ENCODE data around the gene DNAH8.
"Not testable (repeated sequence)": the region's sequence is repeated elsewhere in the genome, so short reads cannot be mapped to it uniquely, and the experiment has no call there.

DNAH8 gene

GRCh38 chr6:38910207-38910606 lies 195.1 kb downstream of the DNAH8 start:
- no peak overlapping the region for H3K23ac ChIP-seq (ENCODE audit: low read length)
- no peaks in the 10 kb centered on the region for H3K79me1 ChIP-seq (ENCODE audit: low read length)
- no peak overlapping the region for H4K12ac ChIP-seq (ENCODE audit: low read depth, low read length)
- H3K9ac ChIP-seq (ENCODE audit: low read length) = no peak overlapping the region
- no peak overlapping the region for H3K4me2 ChIP-seq (ENCODE audit: low read length)
- no peaks in the 10 kb centered on the region for H3K27me3 ChIP-seq (ENCODE audit: insufficient read depth, low read length)
- H3K9me3 ChIP-seq (ENCODE audit: insufficient read depth, low read depth, low read length) = no peaks in the 10 kb centered on the region
- H4K8ac ChIP-seq (ENCODE audit: low read depth, low read length) = no peak overlapping the region
- DNase-seq = no peak
- H3K79me2 ChIP-seq (ENCODE audit: control insufficient read depth, insufficient read depth, low read length, poor library complexity) = no peaks in the 10 kb centered on the region
- no peak overlapping the region for H3K4ac ChIP-seq (ENCODE audit: low read depth, low read length)
- no peak overlapping the region for H3K4me3 ChIP-seq (ENCODE audit: low read depth, low read length)
- no peak overlapping the region for H4K91ac ChIP-seq (ENCODE audit: low read depth, low read length)
- no peaks in the 10 kb centered on the region for H3K36me3 ChIP-seq (ENCODE audit: control insufficient read depth in 1 of 2, insufficient read depth in 2 of 2, low read length in 2 of 2)
- H2AK5ac ChIP-seq (ENCODE audit: low read length) = no peak overlapping the region
- H2BK12ac ChIP-seq (ENCODE audit: low read length) = no peak overlapping the region
- no peak overlapping the region for H2AFZ ChIP-seq (ENCODE audit: insufficient read depth, low read length, poor library complexity)
- no peak overlapping the region for H3K18ac ChIP-seq (ENCODE audit: low read length)
- H3K27ac ChIP-seq (ENCODE audit: low read depth, low read length) = no peak overlapping the region
- no peak overlapping the region for H3K14ac ChIP-seq (ENCODE audit: low read length)
- H2BK5ac ChIP-seq (ENCODE audit: low read depth, low read length, poor library complexity) = no peak overlapping the region
- no CpG with 5 or more reads among the region's 3 CpGs for WGBS (ENCODE audit: extremely low coverage, insufficient coverage, insufficient read length)
- no peaks in the 10 kb centered on the region for H3K4me1 ChIP-seq (ENCODE audit: control insufficient read depth in 1 of 2, insufficient read depth in 2 of 2, low read length in 2 of 2)
- H2BK120ac ChIP-seq (ENCODE audit: insufficient read depth, low read length, poor library complexity) = no peak overlapping the region

GRCh38 chr6:38912378-38912777 lies 197.3 kb downstream of the DNAH8 start:
- no peak overlapping the region for H2BK120ac ChIP-seq (ENCODE audit: insufficient read depth, low read length, poor library complexity)
- no peak overlapping the region for H2AK5ac ChIP-seq (ENCODE audit: low read length)
- H3K9me3 ChIP-seq (ENCODE audit: insufficient read depth, low read depth, low read length) = no peaks in the 10 kb centered on the region
- H3K23ac ChIP-seq (ENCODE audit: low read length) = no peak overlapping the region
- no peaks in the 10 kb centered on the region for H3K79me1 ChIP-seq (ENCODE audit: low read length)
- no peaks in the 10 kb centered on the region for H3K79me2 ChIP-seq (ENCODE audit: control insufficient read depth, insufficient read depth, low read length, poor library complexity)
- H3K4me2 ChIP-seq (ENCODE audit: low read length) = no peak overlapping the region
- no CpG with 5 or more reads among the region's 2 CpGs for WGBS (ENCODE audit: extremely low coverage, insufficient coverage, insufficient read length)
- H4K91ac ChIP-seq (ENCODE audit: low read depth, low read length) = no peak overlapping the region
- no peak overlapping the region for H3K14ac ChIP-seq (ENCODE audit: low read length)
- H3K27ac ChIP-seq (ENCODE audit: low read depth, low read length) = no peak overlapping the region
- H3K18ac ChIP-seq (ENCODE audit: low read length) = no peak overlapping the region
- no peaks in the 10 kb centered on the region for H3K36me3 ChIP-seq (ENCODE audit: control insufficient read depth in 1 of 2, insufficient read depth in 2 of 2, low read length in 2 of 2)
- H2BK5ac ChIP-seq (ENCODE audit: low read depth, low read length, poor library complexity) = no peak overlapping the region
- no peak overlapping the region for H4K12ac ChIP-seq (ENCODE audit: low read depth, low read length)
- no peak overlapping the region for H2BK12ac ChIP-seq (ENCODE audit: low read length)
- no peak overlapping the region for H4K8ac ChIP-seq (ENCODE audit: low read depth, low read length)
- H3K27me3 ChIP-seq (ENCODE audit: insufficient read depth, low read length) = no peaks in the 10 kb centered on the region
- H3K4ac ChIP-seq (ENCODE audit: low read depth, low read length) = no peak overlapping the region
- no peaks in the 10 kb centered on the region for H3K4me1 ChIP-seq (ENCODE audit: control insufficient read depth in 1 of 2, insufficient read depth in 2 of 2, low read length in 2 of 2)
- DNase-seq = no peak
- H3K9ac ChIP-seq (ENCODE audit: low read length) = no peak overlapping the region
- H2AFZ ChIP-seq (ENCODE audit: insufficient read depth, low read length, poor library complexity) = no peak overlapping the region
- no peak overlapping the region for H3K4me3 ChIP-seq (ENCODE audit: low read depth, low read length)

- no CpG with 5 or more reads among the region's 2 CpGs for WGBS (ENCODE audit: extremely low coverage, insufficient coverage, insufficient read length)
- Histone ChIP-seq H3K27ac (ENCODE audit: low read depth, low read length) (no peak overlapping the region), H3K4me2 (ENCODE audit: low read length) (no peak overlapping the region), H3K18ac (ENCODE audit: low read length) (no peak overlapping the region), H3K4ac (ENCODE audit: low read depth, low read length) (no peak overlapping the region), H3K36me3 (ENCODE audit: control insufficient read depth in 1 of 2, insufficient read depth in 2 of 2, low read length in 2 of 2) (no peaks in the 10 kb centered on the region), H3K4me3 (ENCODE audit: low read depth, low read length) (no peak overlapping the region), H3K9me3 (ENCODE audit: insufficient read depth, low read depth, low read length) (no peaks in the 10 kb centered on the region), H3K14ac (ENCODE audit: low read length) (no peak overlapping the region), H3K27me3 (ENCODE audit: insufficient read depth, low read length) (no peaks in the 10 kb centered on the region), H3K4me1 (ENCODE audit: control insufficient read depth in 1 of 2, insufficient read depth in 2 of 2, low read length in 2 of 2) (no peaks in the 10 kb centered on the region), H3K23ac (ENCODE audit: low read length) (no peak overlapping the region), H3K79me1 (ENCODE audit: low read length) (no peaks in the 10 kb centered on the region), H2BK120ac (ENCODE audit: insufficient read depth, low read length, poor library complexity) (no peak overlapping the region), H4K8ac (ENCODE audit: low read depth, low read length) (no peak overlapping the region), H2AK5ac (ENCODE audit: low read length) (no peak overlapping the region), H2BK5ac (ENCODE audit: low read depth, low read length, poor library complexity) (no peak overlapping the region), H4K12ac (ENCODE audit: low read depth, low read length) (no peak overlapping the region), H3K9ac (ENCODE audit: low read length) (no peak overlapping the region), H2AFZ (ENCODE audit: insufficient read depth, low read length, poor library complexity) (no peak overlapping the region), H3K79me2 (ENCODE audit: control insufficient read depth, insufficient read depth, low read length, poor library complexity) (no peaks in the 10 kb centered on the region), H2BK12ac (ENCODE audit: low read length) (no peak overlapping the region), H4K91ac (ENCODE audit: low read depth, low read length) (no peak overlapping the region)
- DNase-seq = no peak
Observed at GRCh38 chr6:38915205-38915925, 200.3 kb downstream of the DNAH8 start.

- H2BK5ac ChIP-seq (ENCODE audit: low read depth, low read length, poor library complexity); DNase-seq: not testable (repeated sequence)
- no CpG with 5 or more reads among the region's 8 CpGs for WGBS (ENCODE audit: extremely low coverage, insufficient coverage, insufficient read length)
Observed at GRCh38 chr6:38921540-38921939, 206.4 kb downstream of the DNAH8 start.

More at GRCh38 chr6:38921540-38921939, 206.4 kb downstream of the DNAH8 start:
- H2AFZ ChIP-seq (ENCODE audit: insufficient read depth, low read length, poor library complexity); H3K27ac ChIP-seq (ENCODE audit: low read depth, low read length); H3K79me2 ChIP-seq (ENCODE audit: control insufficient read depth, insufficient read depth, low read length, poor library complexity); H3K27me3 ChIP-seq (ENCODE audit: insufficient read depth, low read length); H3K14ac ChIP-seq (ENCODE audit: low read length); H3K4me2 ChIP-seq (ENCODE audit: low read length); H2AK5ac ChIP-seq (ENCODE audit: low read length); H3K9ac ChIP-seq (ENCODE audit: low read length); H4K12ac ChIP-seq (ENCODE audit: low read depth, low read length); H4K91ac ChIP-seq (ENCODE audit: low read depth, low read length); H3K4me1 ChIP-seq (ENCODE audit: control insufficient read depth in 1 of 2, insufficient read depth in 2 of 2, low read length in 2 of 2); H4K8ac ChIP-seq (ENCODE audit: low read depth, low read length); H3K36me3 ChIP-seq (ENCODE audit: control insufficient read depth in 1 of 2, insufficient read depth in 2 of 2, low read length in 2 of 2); H3K4me3 ChIP-seq (ENCODE audit: low read depth, low read length); H3K18ac ChIP-seq (ENCODE audit: low read length); H3K9me3 ChIP-seq (ENCODE audit: insufficient read depth, low read depth, low read length); H3K79me1 ChIP-seq (ENCODE audit: low read length); H2BK120ac ChIP-seq (ENCODE audit: insufficient read depth, low read length, poor library complexity); H2BK12ac ChIP-seq (ENCODE audit: low read length); H3K23ac ChIP-seq (ENCODE audit: low read length); H3K4ac ChIP-seq (ENCODE audit: low read depth, low read length): not testable (repeated sequence)

Measured in trophoblast cell (in vitro differentiated cells and primary cell).